Esophagus muscularis mucosa (tissue), 4 donors: Measurements from ENCODE around the gene RNASE8. TPM values are rescaled to one million over a fixed set of nuclear protein-coding genes. Genes with fewer than 3 reads are reported as not detected.
"Not testable (repeated sequence)": the region's sequence is repeated elsewhere in the genome, so short reads cannot be mapped to it uniquely, and the experiment has no call there.

Experiments used
- DNase-seq: peaks from one replicate; pipeline ENCODE4 v3.0.0-alpha.2; 2017; ENCODE audit errors: extremely low spot score
- H3K27ac ChIP-seq, 4 donors: fragments of 200-600 bp; sonication (generic); replicated peaks in 1 of 4; 1 replicate in 3 of 4; 2 replicates in 1 of 4; pipeline ENCODE4 v1.5.1; 2016 to 2019; ENCODE audit warnings: mild to moderate bottlenecking in 1 of 4
- H3K27me3 ChIP-seq, 4 donors: fragments of 200-600 bp; sonication (generic); one replicate each; pipeline versions ENCODE4 v1.5.1 to v1.6.0; 2016 to 2019
- H3K36me3 ChIP-seq, 4 donors: fragments of 200-600 bp; sonication (generic); one replicate each; pipeline ENCODE4 v1.5.1; 2016 to 2019
- H3K4me1 ChIP-seq, 4 donors: fragments of 200-600 bp; sonication (generic); one replicate each; pipeline ENCODE4 v1.5.1; 2016 to 2019
- H3K4me3 ChIP-seq, 4 donors: fragments of 200-600 bp; sonication (generic); 1 replicate in 2 of 4; 2 replicates in 2 of 4; pipeline ENCODE4 v1.5.1; 2016 to 2019; ENCODE audit warnings: mild to moderate bottlenecking in 4 of 4, moderate library complexity in 1 of 4
- H3K9me3 ChIP-seq, 4 donors: fragments of 200-600 bp; sonication (generic); 1 replicate in 3 of 4; 2 replicates in 1 of 4; pipeline ENCODE4 v1.5.1; 2016 to 2019
- EP300 ChIP-seq: sonication (generic); formaldehyde crosslinking; IDR thresholded peaks from one replicate; pipeline ENCODE4 v1.6.1; 2017; ENCODE audit warnings: antibody characterized with exemption
- POLR2A ChIP-seq: fragments of 450-650 bp; IDR thresholded peaks from one replicate; pipeline ENCODE4 v1.6.1; 2017; ENCODE audit warnings: antibody characterized with exemption, moderate library complexity, mild to moderate bottlenecking, low read depth
- POLR2AphosphoS5 ChIP-seq, 2 donors: sonication (generic); formaldehyde crosslinking; IDR thresholded peaks; one replicate each; pipeline ENCODE4 v1.6.1; 2017; ENCODE audit warnings: antibody characterized with exemption in 2 of 2
- WGBS: methylation state at CpG from one replicate; pipeline ENCODE4 v1.1.5; 2018; 5-methylcytosine and 5-hydroxymethylcytosine counted together
- intact Hi-C: fragments of 100-400 bp; cut with DNase I; formaldehyde crosslinking; loops from one replicate; pipeline ENCODE4 v1.15.1; 2023
- total RNA-seq, 4 donors: library from RNA; depleted of rRNA; stranded (reverse); fragments of >200 nt; gene quantifications; one replicate each; pipeline versions ENCODE4 v1.1.0 to v1.2.1, GENCODE V29; 2016
- TF ChIP-seq, protein P1 (sequence below), 3 experiments: fragments of 200-600 bp in 2 of 3; fragments of 450-650 bp in 1 of 3; sonication (generic) in 2 of 3; IDR thresholded peaks; one replicate each; pipeline ENCODE4 v1.5.1; 2017 to 2019; ENCODE audit warnings: antibody characterized with exemption in 3 of 3, mild to moderate bottlenecking in 2 of 3, moderate library complexity in 1 of 3

The RNASE8 gene
- total RNA-seq, 4 donors from 2014 or later = not detected

- intact Hi-C loops = loop anchor here (1.0 to 10.0 kb wide), 2 partner anchors 25 to 185 kb away; no protein-coding TSS in a partner anchor
- no peaks in the 10 kb centered on the region for H3K27me3 ChIP-seq
- no peaks in the 10 kb centered on the region for H3K9me3 ChIP-seq
- peak overlapping the region in 2 of 4 donors; percentile 4 to 24 for H3K4me3 ChIP-seq
- H3K36me3 ChIP-seq = no peaks in the 10 kb centered on the region
- TF ChIP-seq, protein P1, sequence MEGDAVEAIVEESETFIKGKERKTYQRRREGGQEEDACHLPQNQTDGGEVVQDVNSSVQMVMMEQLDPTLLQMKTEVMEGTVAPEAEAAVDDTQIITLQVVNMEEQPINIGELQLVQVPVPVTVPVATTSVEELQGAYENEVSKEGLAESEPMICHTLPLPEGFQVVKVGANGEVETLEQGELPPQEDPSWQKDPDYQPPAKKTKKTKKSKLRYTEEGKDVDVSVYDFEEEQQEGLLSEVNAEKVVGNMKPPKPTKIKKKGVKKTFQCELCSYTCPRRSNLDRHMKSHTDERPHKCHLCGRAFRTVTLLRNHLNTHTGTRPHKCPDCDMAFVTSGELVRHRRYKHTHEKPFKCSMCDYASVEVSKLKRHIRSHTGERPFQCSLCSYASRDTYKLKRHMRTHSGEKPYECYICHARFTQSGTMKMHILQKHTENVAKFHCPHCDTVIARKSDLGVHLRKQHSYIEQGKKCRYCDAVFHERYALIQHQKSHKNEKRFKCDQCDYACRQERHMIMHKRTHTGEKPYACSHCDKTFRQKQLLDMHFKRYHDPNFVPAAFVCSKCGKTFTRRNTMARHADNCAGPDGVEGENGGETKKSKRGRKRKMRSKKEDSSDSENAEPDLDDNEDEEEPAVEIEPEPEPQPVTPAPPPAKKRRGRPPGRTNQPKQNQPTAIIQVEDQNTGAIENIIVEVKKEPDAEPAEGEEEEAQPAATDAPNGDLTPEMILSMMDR (IDR thresholded peaks at IDR 0.05) = peak; percentile 77 to 82 (median 81)
- peak in 1 of 2 donors; percentile 35 for TF ChIP-seq POLR2AphosphoS5 (IDR thresholded peaks at IDR 0.05)
- TF ChIP-seq POLR2A = no peak
- no peak for DNase-seq
- peaks cover 44 to 48% (median 44%) of the 10 kb centered on the region in 4 donors for H3K4me1 ChIP-seq
- peak overlapping the region; percentile 74 to 81 (median 77) for H3K27ac ChIP-seq
- 47% methylated on average over 8 of the region's 8 CpGs for WGBS
These were observed 17.8 kb upstream of the RNASE8 start for GRCh38 chr14:21039585-21040369.

DNA sequence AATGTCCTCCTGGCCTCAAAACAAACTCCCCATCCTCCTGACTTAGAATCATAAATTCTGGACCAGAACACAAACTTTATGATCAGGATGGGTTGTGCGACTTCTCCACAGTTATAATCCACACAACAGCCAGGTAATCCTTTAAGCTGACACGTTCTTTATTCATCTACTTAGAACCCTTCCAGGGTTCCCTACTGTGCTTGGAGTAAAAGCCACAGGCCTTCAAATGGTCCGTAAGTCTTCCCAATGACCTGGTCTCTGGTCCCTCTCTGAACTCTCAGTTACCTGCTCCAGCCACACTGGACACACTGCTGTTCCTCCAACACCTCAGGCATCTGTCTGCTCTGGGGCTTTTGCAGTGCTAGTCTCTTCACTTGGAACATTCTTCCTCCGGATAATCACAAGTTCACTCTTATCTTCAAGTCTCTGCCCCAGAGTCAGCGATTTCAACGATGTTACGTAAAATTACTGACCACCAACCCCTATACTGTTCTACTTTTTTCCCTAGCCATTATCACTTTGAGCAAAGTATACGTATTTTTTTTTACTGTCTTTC is 17.2 kb upstream of the RNASE8 start:
- intact Hi-C loops = loop anchor here (1.0 to 10.0 kb wide), 2 partner anchors 26 to 186 kb away; no protein-coding TSS in a partner anchor
- Histone ChIP-seq H3K9me3 (no peaks in the 10 kb centered on the region), H3K27me3 (no peaks in the 10 kb centered on the region), H3K4me1 (peaks cover 44 to 48% (median 45%) of the 10 kb centered on the region in 4 donors), H3K36me3 (no peaks in the 10 kb centered on the region), H3K27ac (peak overlapping the region in 1 of 4 donors; percentile 74), H3K4me3 (no peak overlapping the region)
- WGBS = 79% methylated on average over 8 of the region's 8 CpGs
- TF ChIP-seq EP300 = no peak
- TF ChIP-seq POLR2A = no peak
- no peak for TF ChIP-seq POLR2AphosphoS5 (IDR thresholded peaks at IDR 0.05)
- TF ChIP-seq, protein P1 (IDR thresholded peaks at IDR 0.05) = no peak
- no peak for DNase-seq

DNA sequence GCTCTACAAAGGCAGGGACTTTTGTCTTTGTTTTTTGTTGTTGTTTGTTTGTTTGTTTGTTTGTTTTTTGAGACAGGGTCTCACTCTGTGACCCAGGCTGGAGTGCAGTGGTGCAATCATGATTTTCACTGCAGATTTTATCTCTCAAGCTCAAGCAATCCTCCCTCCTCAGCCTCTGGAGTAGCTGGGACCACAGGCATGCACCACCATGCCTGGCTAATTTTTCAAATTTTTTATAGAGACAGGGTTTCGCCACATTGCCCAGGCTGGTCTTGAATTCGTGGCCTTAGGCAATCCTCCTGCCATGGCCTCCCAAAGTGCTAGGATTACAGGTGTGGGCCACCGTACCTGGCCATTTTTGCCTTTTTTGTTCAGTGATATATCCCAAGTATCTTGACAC is 16.7 kb upstream of the RNASE8 start:
- H3K27ac ChIP-seq, H3K27me3 ChIP-seq, DNase-seq, H3K36me3 ChIP-seq, H3K9me3 ChIP-seq, H3K4me3 ChIP-seq: not testable (repeated sequence)
- peaks cover 44 to 48% (median 45%) of the 10 kb centered on the region in 4 donors for H3K4me1 ChIP-seq
- intact Hi-C loops = loop anchor here (1.0 to 10.0 kb wide), 2 partner anchors 27 to 186 kb away; no protein-coding TSS in a partner anchor
- WGBS = 83% methylated on average over 3 of the region's 3 CpGs

DNA sequence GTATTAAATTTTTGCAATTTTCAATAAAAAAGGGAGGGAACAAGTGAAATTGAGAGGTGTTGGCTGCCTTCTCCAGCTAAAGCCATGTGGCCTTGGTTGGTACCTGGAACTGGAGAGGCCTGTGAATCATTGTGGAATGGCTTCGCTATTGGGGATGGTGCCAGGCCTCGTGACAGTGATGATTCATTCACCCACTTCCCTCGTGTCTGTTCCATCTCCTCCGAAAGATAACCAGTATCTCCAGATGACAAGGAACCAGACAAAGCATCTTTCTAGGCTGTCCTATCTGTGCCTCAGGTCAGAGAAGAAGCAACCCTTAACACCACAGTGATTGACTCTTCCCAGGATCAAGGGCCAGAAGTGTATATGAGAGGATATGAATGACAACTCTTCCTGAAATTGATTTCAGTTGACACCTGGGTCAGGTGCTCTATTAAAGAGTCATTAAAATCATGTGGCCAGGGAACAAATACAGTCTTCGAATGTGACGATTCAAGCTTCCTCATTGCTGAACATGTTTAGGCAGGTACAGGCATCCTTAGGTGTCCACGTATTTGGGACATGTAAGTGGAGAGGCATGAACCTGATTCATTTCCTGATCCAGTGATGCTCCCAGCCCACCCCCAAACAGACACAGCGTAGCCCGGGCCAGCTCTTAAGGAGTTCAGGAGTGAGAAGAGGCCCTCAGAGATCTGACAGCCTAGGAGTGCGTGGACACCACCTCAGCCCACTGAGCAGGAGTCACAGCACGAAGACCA is 15.8 kb upstream of the RNASE8 start, which contains the start of gene RNASE7:
RNASE7 (plus strand) TSS at position 687 of the 758 bp plus-strand sequence. CDS start 631 bp downstream, outside the sequence.
- Histone ChIP-seq H3K4me3 (no peak within 1 kb of the TSS), H3K36me3 (no peaks in the 10 kb centered on the region), H3K27me3 (no peaks in the 10 kb centered on the region), H3K27ac (no peak within 1 kb of the TSS), H3K4me1 (peaks cover 44 to 48% (median 45%) of the 10 kb centered on the region in 4 donors), H3K9me3 (no peaks in the 10 kb centered on the region)
- 76% methylated on average over 11 of the region's 11 CpGs for WGBS
- intact Hi-C loops = loop anchor here (10.0 kb wide), 1 partner anchor 187 kb away; no protein-coding TSS in a partner anchor
- no peak for TF ChIP-seq POLR2AphosphoS5 (IDR thresholded peaks at IDR 0.05)
- TF ChIP-seq POLR2A = no peak
- TF ChIP-seq, protein P1 (IDR thresholded peaks at IDR 0.05) = no peak
- no peak for TF ChIP-seq EP300
- DNase-seq = no peak
